ENCODE measurements around the gene PAPLN.

PAPLN gene

GRCh38 chr14:73223049-73223448 is 14.3 kb upstream of the PAPLN start:
- Histone ChIP-seq H3K4me3 (ENCODE audit: low read length) (no peak overlapping the region), H3K9ac (ENCODE audit: low read length) (no peak overlapping the region), H3K9me3 (ENCODE audit: insufficient read depth, low read length) (no peaks in the 10 kb centered on the region), H3K79me2 (ENCODE audit: low read length) (no peaks in the 10 kb centered on the region), H3K36me3 (replicated peaks; ENCODE audit: low read depth, low read length) (peaks cover 9% of the 10 kb centered on the region), H3K4me2 (ENCODE audit: low read length) (peak overlapping the region; percentile 19), H3K4me1 (ENCODE audit: low read length) (peaks cover 17% of the 10 kb centered on the region), H4K20me1 (ENCODE audit: insufficient read depth, low read length) (no peaks in the 10 kb centered on the region), H2AFZ (ENCODE audit: low read depth, low read length) (no peak overlapping the region), H3K27me3 (ENCODE audit: low read depth, low read length) (no peaks in the 10 kb centered on the region), H3K27ac (ENCODE audit: low read length) (no peak overlapping the region)
- TF ChIP-seq CTCF (IDR thresholded peaks at IDR 0.05; ENCODE audit: low read depth, low read length), result peak; percentile 36
- no peak for TF ChIP-seq EZH2phosphoT487 (IDR thresholded peaks at IDR 0.05; ENCODE audit: low read depth)

- H3K9ac ChIP-seq (ENCODE audit: low read length), result no peak overlapping the region
- peaks cover 3% of the 10 kb centered on the region for H3K36me3 ChIP-seq (replicated peaks; ENCODE audit: low read depth, low read length)
- H3K79me2 ChIP-seq (ENCODE audit: low read length), result no peaks in the 10 kb centered on the region
- H3K4me3 ChIP-seq (ENCODE audit: low read length), result no peak overlapping the region
- no peaks in the 10 kb centered on the region for H3K27me3 ChIP-seq (ENCODE audit: low read depth, low read length)
- no peaks in the 10 kb centered on the region for H4K20me1 ChIP-seq (ENCODE audit: insufficient read depth, low read length)
- H3K9me3 ChIP-seq (ENCODE audit: insufficient read depth, low read length), result no peaks in the 10 kb centered on the region
- H3K4me1 ChIP-seq (ENCODE audit: low read length), result peaks cover 17% of the 10 kb centered on the region
- H3K4me2 ChIP-seq (ENCODE audit: low read length), result no peak overlapping the region
- TF ChIP-seq CTCF (IDR thresholded peaks at IDR 0.05; ENCODE audit: low read depth, low read length) (no peak), EZH2phosphoT487 (IDR thresholded peaks at IDR 0.05; ENCODE audit: low read depth) (no peak)
- H3K27ac ChIP-seq (ENCODE audit: low read length), result no peak overlapping the region
- H2AFZ ChIP-seq (ENCODE audit: low read depth, low read length), result no peak overlapping the region
Measured at GRCh38 chr14:73225496-73225895, 11.8 kb upstream of the PAPLN start.

GRCh38 chr14:73227812-73228781 is 9.2 kb upstream of the PAPLN start:
- no peaks in the 10 kb centered on the region for H4K20me1 ChIP-seq (ENCODE audit: insufficient read depth, low read length)
- H3K4me2 ChIP-seq (ENCODE audit: low read length), result no peak overlapping the region
- peaks cover 4% of the 10 kb centered on the region for H3K27me3 ChIP-seq (ENCODE audit: low read depth, low read length)
- no peak overlapping the region for H2AFZ ChIP-seq (ENCODE audit: low read depth, low read length)
- no peaks in the 10 kb centered on the region for H3K9me3 ChIP-seq (ENCODE audit: insufficient read depth, low read length)
- H3K36me3 ChIP-seq (replicated peaks; ENCODE audit: low read depth, low read length), result no peaks in the 10 kb centered on the region
- H3K27ac ChIP-seq (ENCODE audit: low read length), result no peak overlapping the region
- peaks cover 4% of the 10 kb centered on the region for H3K4me1 ChIP-seq (ENCODE audit: low read length)
- H3K4me3 ChIP-seq (ENCODE audit: low read length), result no peak overlapping the region
- no peak overlapping the region for H3K9ac ChIP-seq (ENCODE audit: low read length)
- H3K79me2 ChIP-seq (ENCODE audit: low read length), result no peaks in the 10 kb centered on the region
- TF ChIP-seq CTCF (IDR thresholded peaks at IDR 0.05; ENCODE audit: low read depth, low read length) (no peak), EZH2phosphoT487 (IDR thresholded peaks at IDR 0.05; ENCODE audit: low read depth) (no peak)

GRCh38 chr14:73230051-73230450 is 7.3 kb upstream of the PAPLN start:
- H3K79me2 ChIP-seq (ENCODE audit: low read length), result no peaks in the 10 kb centered on the region
- peaks cover 23% of the 10 kb centered on the region for H3K27me3 ChIP-seq (ENCODE audit: low read depth, low read length)
- H3K4me3 ChIP-seq (ENCODE audit: low read length), result no peak overlapping the region
- no peaks in the 10 kb centered on the region for H3K4me1 ChIP-seq (ENCODE audit: low read length)
- H4K20me1 ChIP-seq (ENCODE audit: insufficient read depth, low read length), result no peaks in the 10 kb centered on the region
- H3K9ac ChIP-seq (ENCODE audit: low read length), result no peak overlapping the region
- no peaks in the 10 kb centered on the region for H3K36me3 ChIP-seq (replicated peaks; ENCODE audit: low read depth, low read length)
- H2AFZ ChIP-seq (ENCODE audit: low read depth, low read length), result no peak overlapping the region
- H3K9me3 ChIP-seq (ENCODE audit: insufficient read depth, low read length), result no peaks in the 10 kb centered on the region
- no peak overlapping the region for H3K4me2 ChIP-seq (ENCODE audit: low read length)
- no peak overlapping the region for H3K27ac ChIP-seq (ENCODE audit: low read length)
- TF ChIP-seq EZH2phosphoT487 (IDR thresholded peaks at IDR 0.05; ENCODE audit: low read depth) (no peak), CTCF (IDR thresholded peaks at IDR 0.05; ENCODE audit: low read depth, low read length) (no peak)
